GOT3 (cell line): Measurements from ENCODE around the gene PPP1R13B.
"Not testable (repeated sequence)": the region's sequence is repeated elsewhere in the genome, so short reads cannot be mapped to it uniquely, and the experiment has no call there.

Source experiments
- DNase-seq: peaks from one replicate; lab custom pipeline; 2025; ENCODE audit warnings: mixed read lengths; lab: John Stamatoyannopoulos, UW

The PPP1R13B gene

GRCh38 chr14:103861413-103862392 lies 14.3 kb upstream of the PPP1R13B start:
- no peak for DNase-seq

GRCh38 chr14:103859416-103860202 lies 12.2 kb upstream of the PPP1R13B start:
- no peak for DNase-seq

GRCh38 chr14:103858063-103858781 lies 10.8 kb upstream of the PPP1R13B start:
- no peak for DNase-seq

- DNase-seq = no peak
Observed at GRCh38 chr14:103857256-103857655, 9.9 kb upstream of the PPP1R13B start.

- no peak for DNase-seq
Observed at GRCh38 chr14:103856607-103857006, 9.2 kb upstream of the PPP1R13B start.

GRCh38 chr14:103856105-103856504 lies 8.7 kb upstream of the PPP1R13B start:
- DNase-seq = no peak

- no peak for DNase-seq
Observed at GRCh38 chr14:103855734-103856095, 8.3 kb upstream of the PPP1R13B start.

- DNase-seq = no peak
Observed at GRCh38 chr14:103854822-103855733, 7.7 kb upstream of the PPP1R13B start.

GRCh38 chr14:103854017-103854808 lies 6.8 kb upstream of the PPP1R13B start:
- no peak for DNase-seq

- no peak for DNase-seq
Observed at GRCh38 chr14:103849151-103849886, 1.9 kb upstream of the PPP1R13B start.

GRCh38 chr14:103848175-103849077 lies 1.1 kb upstream of the PPP1R13B start:
- DNase-seq = no peak

- DNase-seq = no peak
Observed at GRCh38 chr14:103846543-103847450, 578 bp downstream of the PPP1R13B start.

GRCh38 chr14:103846097-103846496 lies 1.3 kb downstream of the PPP1R13B start:
- no peak for DNase-seq

GRCh38 chr14:103845327-103845726 lies 2.0 kb downstream of the PPP1R13B start:
- DNase-seq = no peak

- DNase-seq = not testable (repeated sequence)
Observed at GRCh38 chr14:103841265-103841664, 6.1 kb downstream of the PPP1R13B start.

GRCh38 chr14:103840014-103840413 lies 7.4 kb downstream of the PPP1R13B start:
- DNase-seq = no peak

GRCh38 chr14:103839579-103839978 lies 7.8 kb downstream of the PPP1R13B start:
- DNase-seq = no peak
